NCI-H460 (cell line): ENCODE measurements around the gene CBY1. TPM values are rescaled to one million over a fixed set of nuclear protein-coding genes. Genes with fewer than 3 reads are reported as not detected.
A peak's percentile ranks its signal among the peaks of the same experiment; 100 is the strongest.
"Not testable (repeated sequence)": the region's sequence is repeated elsewhere in the genome, so short reads cannot be mapped to it uniquely, and the experiment has no call there.

ENCODE experiments used
- DNase-seq: peaks from one replicate; pipeline ENCODE4 v3.0.0-alpha.2; 2016; ENCODE audit warnings: low read depth; ENCODE audit errors: extremely low read depth
- polyA plus RNA-seq: library from polyadenylated mRNA; depleted of rRNA; stranded (reverse); fragments of >200 nt; gene quantifications from 2 replicates; pipeline ENCODE4 v1.2.3, GENCODE V29; 2014; cell fraction: nucleus; rRNA removed
- total RNA-seq: library from RNA; depleted of rRNA; stranded (reverse); fragments of >200 nt; shearing (Covaris generic); gene quantifications from 2 replicates; pipeline ENCODE4 v1.2.3, GENCODE V29; 2014; rRNA removed

Gene CBY1
- total RNA-seq: 6.1 and 7.9 TPM in 2 replicates
- polyA plus RNA-seq: 1.6 and 9.0 TPM in 2 replicates

DNA sequence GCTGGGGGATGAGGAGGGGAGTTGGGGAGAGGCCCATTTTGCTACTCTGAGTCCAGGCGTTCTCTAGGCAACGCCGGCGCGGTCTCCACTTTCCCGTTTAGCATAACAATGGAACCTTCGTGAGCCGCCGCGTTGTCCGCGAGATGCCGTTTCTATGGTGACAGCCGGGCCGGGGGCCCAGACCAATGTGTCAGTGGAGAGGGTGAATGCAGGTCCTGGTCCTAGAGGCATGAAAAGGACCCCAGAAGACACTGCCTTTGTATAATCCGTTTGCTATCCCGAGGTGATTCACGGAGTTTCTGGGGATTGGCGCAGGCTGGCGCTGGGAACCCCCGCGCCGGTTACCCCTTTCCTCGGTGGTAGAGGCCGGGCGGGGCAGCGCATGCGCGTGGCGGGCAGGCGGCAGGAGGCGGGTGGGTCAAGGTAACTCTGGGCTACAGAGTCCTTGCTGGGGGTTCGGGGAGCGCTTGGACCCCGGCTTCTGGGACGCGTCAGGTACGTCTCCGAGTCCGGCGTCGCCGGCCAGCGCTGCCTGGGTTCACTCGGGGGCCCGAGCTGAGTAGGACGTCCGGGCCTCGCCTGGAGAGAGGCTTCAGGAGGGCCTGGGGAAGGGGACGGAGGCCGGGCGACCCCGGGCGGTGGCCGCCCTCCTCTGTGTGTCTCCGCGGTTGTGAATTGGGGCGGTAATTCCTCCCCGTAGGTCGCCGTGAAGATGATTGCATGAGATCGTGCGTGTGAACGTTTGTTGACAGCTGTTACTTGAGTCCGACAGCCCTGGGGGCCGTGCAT, at the start of gene CBY1, which contains the start of gene FAM227A:
CBY1 (plus strand) TSS at position 383 of the 789 bp plus-strand sequence. CDS start 11,417 bp downstream, outside the sequence.
FAM227A (minus strand) TSS at position 137 of the 789 bp plus-strand sequence. CDS start 6,224 bp downstream, outside the sequence.
- DNase-seq: peak; percentile 38

DNA sequence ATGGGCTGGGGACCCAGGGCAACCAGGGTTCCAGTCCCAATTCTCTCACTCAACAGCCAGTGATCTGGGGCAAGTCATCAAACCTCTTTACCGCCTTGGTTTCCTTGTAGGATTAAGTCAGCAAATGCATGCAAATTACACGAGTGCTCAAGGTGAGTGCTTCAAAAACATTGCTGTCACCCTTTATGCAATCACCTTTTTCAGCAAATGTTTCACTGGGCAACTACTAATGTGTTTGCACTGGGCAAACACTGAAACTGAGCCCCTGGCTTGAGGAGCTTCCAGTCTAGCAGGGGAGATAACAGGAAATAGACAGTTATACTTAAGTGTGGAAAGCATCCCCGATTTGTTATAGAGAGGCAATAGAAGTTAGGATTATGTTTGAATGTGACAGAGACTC, 48.8 kb upstream of the CBY1 start:
- no peak for DNase-seq

DNA sequence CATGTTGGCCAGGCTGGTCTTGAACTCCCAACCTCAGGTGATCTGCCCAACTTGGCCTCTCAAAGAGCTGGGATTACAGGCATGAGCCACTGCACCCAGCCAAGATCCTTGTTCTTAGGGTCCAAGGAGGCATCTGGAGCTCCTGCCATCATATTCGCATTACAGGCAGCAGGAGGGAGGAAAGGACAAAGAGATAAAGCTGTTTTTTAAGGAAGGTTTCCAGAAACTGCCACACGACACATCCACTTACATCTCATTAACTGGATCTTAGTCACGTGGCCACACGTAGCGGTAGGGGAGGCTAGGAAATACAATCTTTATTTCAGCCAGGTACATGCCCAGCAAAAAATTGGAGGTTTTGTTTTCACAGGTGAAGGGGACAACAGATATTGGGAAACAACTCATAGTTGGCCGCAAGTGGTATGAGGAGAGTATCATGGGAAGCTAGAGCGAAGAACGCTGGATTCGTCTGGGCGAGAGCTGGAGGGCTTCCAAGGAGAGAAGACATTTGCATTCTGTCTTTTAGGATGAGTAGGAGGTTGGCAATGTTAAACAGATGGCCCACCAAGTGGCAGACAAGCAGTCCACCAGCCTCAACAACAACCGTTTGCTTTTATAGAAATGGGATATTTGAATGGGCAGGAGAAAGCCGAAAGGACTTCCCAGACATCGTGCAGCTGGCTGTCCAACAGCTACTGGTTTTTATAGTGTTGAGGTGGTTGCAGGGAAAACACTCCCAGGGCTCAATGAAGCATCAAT, 47.3 kb upstream of the CBY1 start:
- DNase-seq: no peak

DNA sequence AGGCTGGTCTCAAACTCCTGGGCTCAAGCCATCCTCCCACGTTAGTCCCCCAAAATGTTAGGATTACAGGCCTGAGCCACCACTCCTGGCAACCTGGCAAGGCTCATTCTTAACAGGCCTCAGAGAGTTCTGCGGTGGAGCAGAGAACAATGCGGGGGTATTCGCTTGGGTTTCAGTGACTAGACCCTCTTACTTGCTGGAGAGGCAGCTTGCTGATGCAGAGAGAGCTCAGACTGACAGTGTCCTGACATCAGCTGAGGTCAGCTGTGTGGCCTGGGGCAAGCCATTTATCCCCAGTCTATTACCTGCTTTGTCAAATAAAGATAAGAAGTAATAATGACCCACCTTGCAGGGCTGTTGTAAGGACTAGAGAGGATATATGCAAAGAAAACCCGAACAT, 46.2 kb upstream of the CBY1 start:
- no peak for DNase-seq

DNA sequence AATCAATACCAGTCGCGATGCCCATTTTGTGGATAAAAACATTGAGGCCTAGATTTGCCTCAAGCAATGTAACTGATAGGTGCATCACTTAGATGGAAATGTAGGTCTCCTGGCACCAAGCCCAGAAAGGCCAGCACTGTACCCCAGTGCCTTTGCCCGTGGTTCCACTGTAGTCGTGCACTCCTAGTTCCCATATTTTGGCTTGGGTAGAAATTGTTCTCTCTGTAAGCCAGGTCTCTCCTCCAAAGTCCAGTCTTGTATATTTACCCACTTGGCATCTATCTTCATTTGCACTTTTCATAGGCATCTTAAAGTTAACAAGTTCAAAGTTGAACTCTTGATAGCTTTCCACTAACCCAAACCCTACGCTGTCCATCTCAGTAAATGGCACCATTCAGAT, 44.9 kb upstream of the CBY1 start:
- DNase-seq: no peak

DNA sequence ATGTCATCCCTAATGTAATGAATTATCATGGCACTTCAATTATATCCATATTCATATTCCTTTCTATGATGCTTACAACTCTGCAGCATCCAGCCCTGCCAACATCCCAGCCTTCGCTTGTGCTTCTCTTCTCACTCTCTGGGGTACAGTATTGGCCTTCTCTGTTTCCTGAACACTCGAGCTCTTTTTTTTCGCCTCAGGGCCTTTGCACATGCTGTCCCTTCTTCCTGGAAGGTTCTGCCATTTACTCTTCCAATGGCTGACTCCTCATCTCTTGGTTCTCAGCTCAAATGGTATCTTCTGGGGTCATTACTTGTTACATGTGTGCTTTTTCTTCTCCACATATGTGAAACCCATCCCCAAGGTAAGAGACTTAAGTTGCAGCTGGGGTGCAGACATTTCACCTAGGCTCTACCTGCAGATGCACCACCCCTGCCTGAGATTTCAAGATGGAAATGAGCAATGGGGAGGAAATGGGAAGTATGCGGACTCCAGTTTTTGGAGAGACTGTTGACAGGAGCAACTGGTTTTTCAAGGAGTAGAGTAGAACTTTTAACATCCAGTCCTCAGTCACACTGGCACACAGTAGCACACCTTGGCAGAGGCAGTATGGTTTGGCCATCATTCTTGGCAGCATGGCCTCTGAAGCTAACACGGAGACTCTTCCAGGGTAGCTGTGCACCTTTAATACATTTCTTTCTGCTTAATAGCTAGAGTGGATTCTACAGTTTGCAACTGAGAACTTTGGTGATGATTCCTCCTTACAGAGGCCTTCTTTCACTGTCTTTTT, 44.0 kb upstream of the CBY1 start:
- no peak for DNase-seq

DNA sequence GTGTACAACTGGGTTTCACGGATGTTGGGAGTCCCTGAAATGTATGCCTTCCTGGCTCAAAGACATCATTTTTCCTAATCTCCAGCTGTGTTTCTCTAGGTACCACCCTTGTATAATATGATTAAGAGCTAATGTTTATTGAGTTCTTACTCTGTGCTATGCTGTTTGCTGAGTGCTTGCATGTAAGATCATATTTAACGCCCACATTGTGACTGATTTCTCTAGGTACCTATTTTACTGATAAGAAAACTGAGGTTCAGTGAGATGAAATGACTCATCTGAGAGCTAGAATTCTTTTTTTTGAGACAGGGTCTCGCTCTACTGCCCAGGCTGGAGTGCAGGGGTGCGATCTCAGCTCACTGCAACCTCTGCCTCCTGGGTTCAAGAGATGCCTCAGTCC, 42.9 kb upstream of the CBY1 start:
- no peak for DNase-seq

DNA sequence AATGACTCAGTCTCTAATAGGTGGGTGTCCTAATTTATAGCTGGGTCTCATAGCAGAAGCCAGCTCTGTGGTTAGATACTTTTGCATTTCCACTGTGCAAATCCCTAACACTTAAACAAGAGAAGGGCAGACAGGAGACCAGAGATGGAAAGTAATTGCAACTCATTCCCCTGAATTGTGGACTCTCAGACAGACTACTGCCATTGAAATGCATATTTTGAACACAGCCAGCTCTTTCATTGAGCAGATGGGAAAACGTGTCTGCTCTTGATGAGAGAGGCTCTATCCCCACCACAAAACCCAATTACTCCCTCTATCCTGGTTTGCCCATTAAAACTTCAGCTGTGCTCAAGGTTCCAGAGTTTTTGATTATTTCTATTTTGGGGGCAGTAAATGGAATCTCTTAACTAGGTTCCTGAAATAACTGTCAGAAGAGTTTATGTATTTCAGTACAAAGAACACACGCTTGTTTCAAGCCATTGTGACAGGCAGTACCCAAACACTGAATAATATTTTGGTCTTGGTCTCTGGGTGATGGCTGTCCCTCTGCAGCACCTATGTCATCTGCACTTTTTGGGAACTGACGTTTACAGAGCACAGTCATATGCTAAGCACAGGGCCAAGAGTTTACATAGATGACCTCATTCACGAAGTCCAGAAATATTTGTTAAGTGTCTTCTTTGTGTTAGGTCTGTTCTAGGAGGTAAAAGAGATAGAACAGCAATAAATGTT, 41.9 kb upstream of the CBY1 start:
- DNase-seq: no peak

DNA sequence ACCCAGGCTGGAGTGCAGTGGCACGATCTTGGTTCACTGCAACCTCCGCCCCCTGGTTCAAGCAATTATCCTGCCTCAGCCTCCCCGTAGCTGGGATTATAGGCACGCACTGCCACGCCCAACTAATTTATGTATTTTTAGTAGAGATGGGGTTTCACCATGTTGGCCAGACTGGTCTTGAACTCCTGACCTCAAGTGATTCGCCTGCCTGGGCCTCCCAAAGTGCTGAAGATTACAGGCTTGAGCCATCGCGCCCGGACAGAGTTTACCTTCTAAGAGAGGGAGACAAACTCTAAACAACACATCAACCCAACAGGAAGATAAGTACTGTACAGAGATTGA, 41.4 kb upstream of the CBY1 start:
- not testable (repeated sequence) for DNase-seq

DNA sequence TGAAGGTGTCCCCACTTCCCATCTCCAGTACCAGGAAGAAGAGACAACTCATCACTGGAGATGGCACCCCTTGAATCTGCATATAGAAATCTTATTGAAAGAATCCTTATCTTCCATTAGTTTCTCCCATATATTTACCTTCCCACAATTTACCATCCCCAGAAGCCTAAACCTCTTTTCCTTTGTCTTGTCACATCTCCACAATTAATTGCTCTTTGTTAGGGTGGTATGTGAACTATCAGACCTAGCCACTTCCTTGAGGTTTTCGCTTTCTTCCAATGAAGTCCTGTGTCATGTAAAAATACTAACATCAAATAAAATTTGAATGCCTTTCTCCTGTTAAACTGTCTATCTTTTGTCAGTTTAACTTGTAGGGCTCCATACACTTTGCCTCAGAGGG, 38.2 kb upstream of the CBY1 start:
- no peak for DNase-seq

DNA sequence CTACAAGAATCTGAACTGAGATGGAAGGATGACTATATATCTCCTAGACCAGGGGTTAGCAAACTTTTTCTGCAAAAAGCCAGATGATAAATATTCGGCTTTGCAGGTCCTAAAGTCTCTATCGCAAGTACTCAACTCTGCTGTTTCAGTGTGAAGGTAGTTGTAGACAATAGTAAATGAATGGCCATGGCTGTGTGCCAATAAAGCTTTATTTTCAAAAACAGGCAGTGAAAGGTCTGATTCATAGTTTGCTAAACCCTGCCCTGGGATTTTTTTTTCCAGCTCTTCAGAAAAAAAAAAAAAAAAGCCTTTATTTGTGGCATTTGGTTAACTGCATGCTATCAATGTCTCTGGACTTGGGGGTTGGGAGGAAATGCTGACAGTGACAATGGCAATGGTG, 37.8 kb upstream of the CBY1 start:
- DNase-seq: no peak

DNA sequence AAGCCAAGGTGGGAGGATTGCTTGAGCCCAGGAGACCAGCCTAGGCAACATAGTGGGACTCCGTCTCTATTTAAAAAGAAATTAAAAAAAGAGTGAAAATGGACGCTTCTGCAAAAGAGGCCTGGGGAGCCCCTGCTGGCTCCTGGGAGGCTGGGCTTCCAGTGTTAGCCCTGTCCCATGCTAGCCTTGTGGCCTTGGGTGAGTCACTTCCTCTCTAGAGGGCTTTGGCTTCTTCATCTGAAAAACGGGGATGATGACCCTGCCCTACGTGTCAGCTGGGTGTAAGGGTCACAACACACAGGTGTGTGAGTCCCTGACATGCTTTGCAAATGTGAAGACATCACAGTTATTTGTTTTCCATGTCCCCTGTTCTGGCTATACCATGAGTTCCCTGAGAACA, 33.1 kb upstream of the CBY1 start:
- DNase-seq: no peak

DNA sequence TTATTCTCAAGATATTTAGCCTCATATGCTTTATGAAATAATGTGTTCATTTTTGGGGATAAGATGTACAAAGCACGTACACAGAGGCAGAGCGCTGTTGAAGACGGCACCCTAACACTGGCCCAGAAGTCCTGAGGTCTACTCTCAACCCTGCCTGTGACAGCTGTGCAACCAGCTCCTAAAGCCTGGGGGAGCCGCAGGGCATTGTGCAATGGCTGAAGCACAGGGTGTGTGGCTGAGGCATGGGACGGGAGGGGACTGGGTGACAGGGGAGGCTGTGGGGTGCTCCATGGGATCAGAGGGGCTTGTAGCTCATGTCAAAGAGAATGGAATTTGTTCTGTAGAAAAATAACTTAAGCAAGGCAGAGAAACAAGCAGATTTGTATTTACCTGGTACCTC, 28.0 kb upstream of the CBY1 start:
- no peak for DNase-seq

DNA sequence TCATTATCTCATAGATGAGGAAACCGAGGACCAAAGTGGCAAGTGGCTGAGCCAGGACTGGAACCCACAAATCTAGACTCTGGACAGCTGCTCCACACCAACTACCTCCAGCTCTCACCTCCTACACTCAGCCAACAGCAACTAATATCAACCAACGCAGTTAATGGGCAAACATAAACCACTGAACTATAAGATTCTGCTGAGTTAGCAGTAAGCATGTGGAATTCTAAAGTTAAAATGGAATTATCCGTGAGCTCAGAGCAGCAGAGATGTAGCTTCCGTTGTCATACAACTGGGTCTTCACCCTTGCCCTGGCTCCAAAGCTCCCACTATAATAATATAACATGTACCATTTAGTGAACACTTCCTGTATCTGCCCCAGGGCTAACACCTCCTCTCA, 27.3 kb upstream of the CBY1 start:
- DNase-seq: no peak

DNA sequence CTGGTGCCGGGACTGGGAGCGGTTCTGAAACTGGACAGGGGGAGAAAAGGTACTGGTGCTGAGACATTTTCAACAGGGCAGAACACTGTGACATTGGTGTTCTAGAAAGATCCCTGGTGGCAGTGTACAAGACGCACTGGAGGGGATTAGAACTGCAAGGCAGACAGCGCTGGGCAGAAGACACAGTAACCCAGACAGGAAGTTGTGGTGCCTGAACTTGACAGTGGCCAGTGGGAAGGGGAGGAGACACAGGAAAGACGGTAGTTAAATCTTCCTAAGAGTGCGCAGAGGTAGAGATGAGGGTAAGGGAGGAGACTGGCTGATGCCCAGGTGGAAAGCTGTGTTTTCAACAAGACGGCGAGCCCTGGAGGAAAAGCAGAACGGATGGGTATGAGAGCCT, 24.7 kb upstream of the CBY1 start:
- no peak for DNase-seq

DNA sequence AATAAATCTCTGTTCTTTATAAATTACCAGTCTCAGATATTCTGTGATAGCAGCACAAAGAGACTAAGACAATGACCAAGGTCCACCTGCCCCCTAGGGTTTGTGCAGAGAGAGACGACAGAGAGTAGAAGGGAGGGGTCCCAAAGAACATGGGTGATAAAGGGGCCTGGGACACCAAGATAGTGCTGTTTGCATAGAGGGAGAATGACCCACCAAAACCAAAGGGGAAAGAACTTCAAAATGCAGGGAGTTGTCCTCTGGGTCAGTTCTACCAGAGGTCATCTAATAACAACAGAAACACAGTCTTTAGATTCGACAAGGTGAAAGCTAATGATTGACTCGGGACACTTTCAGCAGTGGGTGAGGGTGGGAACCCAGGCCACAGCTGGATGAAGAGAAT, 23.9 kb upstream of the CBY1 start:
- no peak for DNase-seq

DNA sequence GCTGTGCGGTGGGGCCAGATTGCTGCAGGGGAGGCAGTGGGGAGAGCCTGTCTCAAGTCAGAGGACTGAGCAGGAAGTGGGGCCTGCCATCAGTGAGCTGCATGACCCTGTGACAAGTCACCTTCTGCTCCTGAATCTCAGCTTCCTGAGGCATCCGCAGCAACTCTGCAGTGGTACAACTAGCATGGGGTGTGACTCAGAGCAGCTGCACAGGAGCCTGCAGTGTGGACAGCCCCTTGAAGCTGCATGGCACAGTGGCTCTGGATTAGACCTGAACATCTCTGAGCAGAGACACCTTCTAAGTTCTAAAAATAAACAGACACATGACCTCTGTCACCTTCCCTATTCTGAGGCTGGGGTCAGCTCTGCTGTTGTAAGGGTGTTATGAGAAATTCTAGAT, 18.2 kb upstream of the CBY1 start:
- no peak for DNase-seq

DNA sequence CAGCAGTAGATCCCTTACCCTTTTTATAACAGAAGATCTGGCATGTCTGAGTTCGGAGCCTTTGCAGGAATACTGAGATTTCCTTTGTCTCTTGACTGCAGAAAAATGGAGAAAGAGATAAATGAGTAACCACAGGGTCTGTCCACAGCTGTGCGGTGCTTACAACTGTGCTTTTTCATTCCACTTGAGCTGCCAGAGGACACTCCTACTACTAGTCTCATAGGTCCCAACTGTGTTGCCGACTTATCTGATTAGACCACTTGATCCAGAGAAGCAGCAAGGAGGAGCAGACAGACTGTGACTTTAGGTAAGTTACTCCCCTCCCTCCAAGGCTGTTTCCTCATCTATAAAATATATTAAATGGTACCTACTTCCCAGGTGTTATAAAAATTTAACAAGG, 17.7 kb upstream of the CBY1 start:
- DNase-seq: no peak

DNA sequence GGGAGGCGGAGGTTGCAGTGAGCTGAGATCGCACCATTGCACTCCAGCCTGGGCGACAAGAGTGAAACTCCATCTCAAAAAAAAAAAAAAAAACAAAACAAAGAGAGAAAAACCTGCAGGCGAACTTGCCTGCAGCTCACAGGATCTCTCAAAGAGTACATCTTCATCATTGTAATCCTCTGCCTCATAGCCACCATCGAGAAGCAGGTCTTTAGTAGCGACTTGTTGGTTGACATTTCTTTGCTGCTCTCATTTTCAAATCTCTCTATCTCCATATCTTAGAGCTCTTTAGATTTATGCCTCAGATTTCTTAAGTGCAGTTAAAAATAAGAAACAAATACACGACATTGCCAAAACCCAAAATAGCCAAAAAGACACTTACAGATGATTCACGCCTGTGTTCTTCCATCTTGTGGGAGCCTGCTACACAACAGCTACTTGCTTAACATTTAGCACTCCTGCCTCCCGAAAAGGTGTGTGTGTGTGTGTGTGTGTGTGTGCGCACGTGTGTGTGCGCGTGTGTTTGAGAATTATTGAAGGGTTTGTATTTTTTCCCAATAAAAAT, 14.9 kb upstream of the CBY1 start:
- no peak for DNase-seq

DNA sequence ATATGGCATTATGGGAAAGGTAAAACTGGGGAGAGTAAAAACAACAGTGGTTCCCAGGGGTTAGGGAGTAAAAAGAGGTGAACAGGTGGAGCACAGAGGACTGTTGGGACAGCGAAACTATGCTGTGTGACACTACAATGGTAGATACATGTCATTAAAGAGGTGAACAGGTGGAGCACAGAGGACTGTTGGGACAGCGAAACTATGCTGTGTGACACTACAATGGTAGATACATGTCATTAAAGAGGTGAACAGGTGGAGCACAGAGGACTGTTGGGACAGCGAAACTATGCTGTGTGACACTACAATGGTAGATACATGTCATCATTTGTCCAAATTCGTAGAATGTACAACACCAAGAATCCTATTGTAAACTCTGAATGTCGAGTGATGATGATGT, 12.2 kb upstream of the CBY1 start:
- DNase-seq: not testable (repeated sequence)
